BE2C (cell line): ENCODE results near the gene TAS2R30.

Experiments
- DNase-seq: peaks from one replicate; pipeline ENCODE4 v3.0.0-alpha.2; 2020
- H3K27me3 ChIP-seq: fragments of 250-450 bp; sonication (Bioruptor Pico); 2 replicates; pipeline ENCODE4 v1.5.1; 2020; ENCODE audit warnings: mild to moderate bottlenecking
- H3K36me3 ChIP-seq: fragments of 250-450 bp; sonication (Bioruptor Pico); 2 replicates; pipeline ENCODE4 v1.5.1; 2020; ENCODE audit warnings: mild to moderate bottlenecking
- H3K4me1 ChIP-seq: fragments of 250-450 bp; sonication (Bioruptor Pico); 2 replicates; pipeline ENCODE4 v1.5.1; 2020
- H3K4me3 ChIP-seq: 2 replicates; pipeline ENCODE4 v1.5.1; 2011; ENCODE audit warnings: low read depth, low read length
- H3K9me3 ChIP-seq: fragments of 250-450 bp; sonication (Bioruptor Pico); 2 replicates; pipeline ENCODE4 v1.5.1; 2020
- TF ChIP-seq, protein P1 (sequence below): IDR thresholded peaks from 2 replicates; pipeline ENCODE4 v1.5.1; 2012; ENCODE audit warnings: mild to moderate bottlenecking, low read depth, low read length

The TAS2R30 gene

GRCh38 chr12:11085419-11085818 is 49.0 kb downstream of the TAS2R30 start:
- no peak for DNase-seq
- Histone ChIP-seq H3K4me3 (no peak overlapping the region), H3K9me3 (no peaks in the 10 kb centered on the region), H3K27me3 (no peaks in the 10 kb centered on the region), H3K36me3 (no peaks in the 10 kb centered on the region), H3K4me1 (no peaks in the 10 kb centered on the region)
- TF ChIP-seq, protein P1, sequence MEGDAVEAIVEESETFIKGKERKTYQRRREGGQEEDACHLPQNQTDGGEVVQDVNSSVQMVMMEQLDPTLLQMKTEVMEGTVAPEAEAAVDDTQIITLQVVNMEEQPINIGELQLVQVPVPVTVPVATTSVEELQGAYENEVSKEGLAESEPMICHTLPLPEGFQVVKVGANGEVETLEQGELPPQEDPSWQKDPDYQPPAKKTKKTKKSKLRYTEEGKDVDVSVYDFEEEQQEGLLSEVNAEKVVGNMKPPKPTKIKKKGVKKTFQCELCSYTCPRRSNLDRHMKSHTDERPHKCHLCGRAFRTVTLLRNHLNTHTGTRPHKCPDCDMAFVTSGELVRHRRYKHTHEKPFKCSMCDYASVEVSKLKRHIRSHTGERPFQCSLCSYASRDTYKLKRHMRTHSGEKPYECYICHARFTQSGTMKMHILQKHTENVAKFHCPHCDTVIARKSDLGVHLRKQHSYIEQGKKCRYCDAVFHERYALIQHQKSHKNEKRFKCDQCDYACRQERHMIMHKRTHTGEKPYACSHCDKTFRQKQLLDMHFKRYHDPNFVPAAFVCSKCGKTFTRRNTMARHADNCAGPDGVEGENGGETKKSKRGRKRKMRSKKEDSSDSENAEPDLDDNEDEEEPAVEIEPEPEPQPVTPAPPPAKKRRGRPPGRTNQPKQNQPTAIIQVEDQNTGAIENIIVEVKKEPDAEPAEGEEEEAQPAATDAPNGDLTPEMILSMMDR, result no peak
